Keratinocyte (primary cell): Measurements from ENCODE around the gene OXNAD1.
"Not testable (repeated sequence)": the region's sequence is repeated elsewhere in the genome, so short reads cannot be mapped to it uniquely, and the experiment has no call there.

ENCODE experiments used
- CTCF ChIP-seq, 3 experiments: IDR thresholded peaks in 1 of 3; conservative IDR thresholded peaks in 1 of 3; optimal IDR thresholded peaks in 1 of 3; 2 replicates in 2 of 3; 3 replicates in 1 of 3; pipeline versions ENCODE3 to v1.5.1; 2011; ENCODE audit warnings: low read length in 3 of 3, mild to moderate bottlenecking in 3 of 3, moderate library complexity in 2 of 3, control low read depth in 1 of 3, inconsistent platforms in 1 of 3; ENCODE audit not compliant: insufficient read depth in 2 of 3; ENCODE audit errors: extremely low read depth in 1 of 3
- EZH2 ChIP-seq: IDR thresholded peaks from one replicate; pipeline ENCODE4 v1.6.1; 2012; ENCODE audit warnings: inconsistent platforms, mild to moderate bottlenecking, low read length, moderate library complexity

DNA sequence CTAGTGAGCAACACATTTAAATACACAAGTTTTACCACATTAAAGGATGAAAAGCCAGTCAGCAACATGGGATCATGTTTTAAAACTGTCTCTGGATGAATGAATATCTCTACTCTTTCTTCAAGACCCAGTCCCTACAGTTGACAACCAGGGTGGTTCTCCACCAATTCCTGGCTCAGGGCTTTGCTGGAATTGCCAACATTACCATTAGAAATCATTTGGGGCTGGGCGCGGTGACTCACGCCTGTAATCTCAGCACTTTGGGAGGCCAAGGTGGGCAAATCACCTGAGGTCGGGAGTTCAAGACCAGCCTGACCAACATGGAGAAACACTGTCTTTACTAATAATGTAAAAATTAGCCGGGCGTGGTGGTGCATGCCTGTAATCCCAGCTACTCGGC lies 45.5 kb downstream of the OXNAD1 start:
- not testable (repeated sequence) for TF ChIP-seq EZH2; CTCF (optimal IDR thresholded peaks at IDR 0.05 in 1 of 3, IDR thresholded peaks at IDR 0.05 in 1 of 3, conservative IDR thresholded peaks at IDR 0.05 in 1 of 3; ENCODE audit: extremely low read depth in 1 of 3, insufficient read depth in 2 of 3, low read length in 3 of 3)
